K562 (cell line): ENCODE measurements around the gene UBE2H. TPM values are rescaled to one million over a fixed set of nuclear protein-coding genes. Genes with fewer than 3 reads are reported as not detected.

ENCODE experiments used
- ARHGAP35 ChIP-seq: fragments of 450-650 bp; IDR thresholded peaks from 2 replicates; pipeline ENCODE4 v1.6.1; 2018; ENCODE audit not compliant: partially characterized antibody
- ETS1 ChIP-seq: conservative IDR thresholded peaks from 2 replicates; pipeline ENCODE4 v1.6.1; 2011; ENCODE audit warnings: low read depth, mild to moderate bottlenecking, low read length; ENCODE audit not compliant: control insufficient read depth
- MECOM ChIP-seq: fragments of 250-450 bp; sonication (Bioruptor Pico); IDR thresholded peaks from 2 replicates; pipeline ENCODE4 v1.8.0; 2022; ENCODE audit warnings: inconsistent platforms
- SAFB ChIP-seq: fragments of 200-400 bp; formaldehyde crosslinking; IDR thresholded peaks from 2 replicates; pipeline ENCODE4 v1.6.1; 2017; ENCODE audit warnings: low read depth, low read length, borderline replicate concordance
- TCF15 ChIP-seq: fragments of 250-450 bp; sonication (Bioruptor Pico); IDR thresholded peaks from 2 replicates; pipeline ENCODE4 v1.8.0; 2022; ENCODE audit warnings: moderate library complexity, mild to moderate bottlenecking, inconsistent platforms
- ZNF398 ChIP-seq: fragments of 250-450 bp; sonication (Bioruptor Pico); IDR thresholded peaks from 2 replicates; pipeline ENCODE4 v1.8.0; 2021; ENCODE audit warnings: moderate library complexity, mild to moderate bottlenecking, inconsistent platforms
- polyA plus RNA-seq, 8 experiments: library from polyadenylated mRNA; depleted of rRNA in 4 of 8; stranded (reverse) in 5 of 8; unstranded in 3 of 8; fragments of >200 nt; fragmentation: Nextera tagmentation in 2 of 8; fragmentation: Illumina TruSeq in 1 of 8; extraction: Ambion mirVana in 2 of 8; extraction: Trizol in 1 of 8; gene quantifications; 2 replicates each; pipeline versions ENCODE4 v1.2.1 to v1.2.3, GENCODE V29; 2011 to 2014; ENCODE audit warnings: inconsistent platforms in 1 of 8, missing spikeins in 1 of 8
- total RNA-seq, 7 experiments: library from RNA; depleted of rRNA in 6 of 7; stranded (reverse); fragments of >200 nt in 6 of 7; fragmentation: Illumina TruSeq in 2 of 7; extraction: Trizol in 2 of 7; gene quantifications; 2 replicates each; pipeline versions ENCODE4 v1.2.1 to v1.2.3, GENCODE V29; 2011 to 2021; ENCODE audit warnings: low replicate concordance in 1 of 7

The UBE2H gene
- total and polyA plus RNA-seq, 9 of the 15 experiments (the other 6 are each of a cell fraction or from before 2014, with no cell fraction given), result 6.3 to 33.0 (median 13.3) TPM

GRCh38 chr7:129952653-129953560, at the start of gene UBE2H (continued):
- peak; percentile 92; the same call in 1 of the 2 replicates for TF ChIP-seq ETS1
- TF ChIP-seq ZNF398 (CRISPR knock-in tag), result no peak
- no peak; the same call in 1 of the 2 replicates for TF ChIP-seq MECOM (CRISPR knock-in tag)
- TF ChIP-seq ARHGAP35, result no peak
- TF ChIP-seq SAFB, result 0 out of 2 replicates have a peak, but pooled peaks have one; percentile 24
- no peak for TF ChIP-seq TCF15
